Smooth muscle cell (in vitro differentiated cells): ENCODE results near the gene KIR3DL3. TPM values are rescaled to one million over a fixed set of nuclear protein-coding genes. Genes with fewer than 3 reads are reported as not detected.
"Not testable (repeated sequence)": the region's sequence is repeated elsewhere in the genome, so short reads cannot be mapped to it uniquely, and the experiment has no call there.

Experiments used
- DNase-seq: peaks from one replicate; lab custom pipeline; 2025; ENCODE audit not compliant: unreplicated experiment; lab: John Stamatoyannopoulos, UW
- H2AFZ ChIP-seq: fragments of 200-600 bp; sonication (generic); 2 replicates; pipeline ENCODE4 v1.6.0; 2016; ENCODE audit warnings: antibody characterized with exemption, low read depth, mild to moderate bottlenecking
- H3F3A ChIP-seq: fragments of 200-600 bp; sonication (generic); 2 replicates; pipeline ENCODE4 v1.6.0; 2017; ENCODE audit warnings: antibody characterized with exemption, low read depth
- H3K27ac ChIP-seq: fragments of 200-600 bp; sonication (generic); 2 replicates; pipeline ENCODE4 v1.5.1; 2016; ENCODE audit warnings: low read depth, mild to moderate bottlenecking
- H3K27me3 ChIP-seq: fragments of 200-600 bp; sonication (generic); 2 replicates; pipeline ENCODE4 v1.6.1; 2016; ENCODE audit warnings: low read depth, mild to moderate bottlenecking
- H3K36me3 ChIP-seq: fragments of 200-600 bp; sonication (generic); 2 replicates; pipeline ENCODE4 v1.5.1; 2016; ENCODE audit warnings: low read depth
- H3K4me1 ChIP-seq: fragments of 200-600 bp; sonication (generic); 2 replicates; pipeline ENCODE4 v1.5.1; 2016; ENCODE audit warnings: low read depth
- H3K4me2 ChIP-seq: fragments of 200-600 bp; sonication (generic); 2 replicates; pipeline ENCODE4 v1.6.0; 2016; ENCODE audit warnings: mild to moderate bottlenecking
- H3K4me3 ChIP-seq: fragments of 200-600 bp; sonication (generic); 2 replicates; pipeline ENCODE4 v1.5.1; 2016; ENCODE audit warnings: mild to moderate bottlenecking
- H3K79me2 ChIP-seq: fragments of 200-600 bp; sonication (generic); 2 replicates; pipeline ENCODE4 v1.6.0; 2016; ENCODE audit warnings: low read depth, mild to moderate bottlenecking
- H3K9ac ChIP-seq: fragments of 200-600 bp; sonication (generic); 2 replicates; pipeline ENCODE4 v1.6.0; 2016; ENCODE audit warnings: low read depth
- H3K9me3 ChIP-seq: fragments of 200-600 bp; sonication (generic); replicated peaks from 2 replicates; pipeline ENCODE4 v1.5.1; 2016; ENCODE audit warnings: low read depth
- H4K20me1 ChIP-seq: fragments of 200-600 bp; sonication (generic); 2 replicates; pipeline ENCODE4 v1.6.0; 2016; ENCODE audit warnings: low read depth
- WGBS: methylation state at CpG from one replicate; pipeline ENCODE4 v1.1.7; 2016; ENCODE audit warnings: low lambda C conversion rate; 5-methylcytosine and 5-hydroxymethylcytosine counted together
- polyA plus RNA-seq: library from polyadenylated mRNA; unstranded; fragments of >200 nt; fragmentation: Nextera tagmentation; extraction: Ambion mirVana; gene quantifications from 2 replicates; pipeline ENCODE4 v1.2.1, GENCODE V29; 2016
- total RNA-seq: library from RNA; depleted of rRNA; stranded (reverse); fragments of >200 nt; gene quantifications from 2 replicates; pipeline ENCODE4 v1.2.3, GENCODE V29; 2014

Gene KIR3DL3
- total and polyA plus RNA-seq, 2 experiments from 2014 or later = not detected

GRCh38 chr19:54764219-54764618, 40.0 kb downstream of the KIR3DL3 start:
- not testable (repeated sequence) for H3K79me2 ChIP-seq, H3K27me3 ChIP-seq, H3K4me2 ChIP-seq, H3K4me1 ChIP-seq, DNase-seq, H3K4me3 ChIP-seq, H2AFZ ChIP-seq, H3K36me3 ChIP-seq, H3K9me3 ChIP-seq, H3K27ac ChIP-seq, H3F3A ChIP-seq, H4K20me1 ChIP-seq, H3K9ac ChIP-seq
- 61% methylated on average over 8 of the region's 8 CpGs for WGBS

- not testable (repeated sequence) for H3K36me3 ChIP-seq, H2AFZ ChIP-seq, H3K4me2 ChIP-seq, H3K4me1 ChIP-seq, H3K9ac ChIP-seq, H3K27ac ChIP-seq, H3F3A ChIP-seq, H3K79me2 ChIP-seq, H3K9me3 ChIP-seq, DNase-seq, H3K4me3 ChIP-seq, H4K20me1 ChIP-seq, H3K27me3 ChIP-seq
- WGBS = 58% methylated on average over 4 of the region's 4 CpGs
Measured at GRCh38 chr19:54766464-54766863, 42.2 kb downstream of the KIR3DL3 start.

GRCh38 chr19:54769646-54770045, 45.4 kb downstream of the KIR3DL3 start, which contains the start of gene KIR2DL1:
Gene KIR2DL1, plus strand, starts transcription at chr19:54769793. Its CDS starts 58 bp downstream, at chr19:54769851.
- H3K27ac ChIP-seq, H3K79me2 ChIP-seq, H3K9ac ChIP-seq, H3F3A ChIP-seq, H4K20me1 ChIP-seq, H3K4me1 ChIP-seq, H3K36me3 ChIP-seq, H3K4me2 ChIP-seq, DNase-seq, H2AFZ ChIP-seq, H3K4me3 ChIP-seq, H3K27me3 ChIP-seq: not testable (repeated sequence)
- WGBS = 87% methylated on average over 15 of the region's 15 CpGs
- peaks cover 14% of the 10 kb centered on the region for H3K9me3 ChIP-seq

GRCh38 chr19:54770511-54770910, 46.3 kb downstream of the KIR3DL3 start:
- H2AFZ ChIP-seq, H3K27me3 ChIP-seq, H3K36me3 ChIP-seq, H3F3A ChIP-seq, H4K20me1 ChIP-seq, DNase-seq, H3K27ac ChIP-seq, H3K4me2 ChIP-seq, H3K79me2 ChIP-seq, H3K9ac ChIP-seq, H3K4me3 ChIP-seq, H3K4me1 ChIP-seq: not testable (repeated sequence)
- 76% methylated on average over 4 of the region's 4 CpGs for WGBS
- peaks cover 14% of the 10 kb centered on the region for H3K9me3 ChIP-seq

- H3K4me1 ChIP-seq, H3K36me3 ChIP-seq, H3K4me2 ChIP-seq, H3K27ac ChIP-seq, H3K4me3 ChIP-seq, DNase-seq, H2AFZ ChIP-seq, H3K9ac ChIP-seq, H3F3A ChIP-seq, H3K79me2 ChIP-seq, H3K27me3 ChIP-seq, H4K20me1 ChIP-seq: not testable (repeated sequence)
- 74% methylated on average over 14 of the region's 15 CpGs for WGBS
- H3K9me3 ChIP-seq = peaks cover 14% of the 10 kb centered on the region
Measured at GRCh38 chr19:54771018-54771960, 47.0 kb downstream of the KIR3DL3 start.

- DNase-seq, H3K4me2 ChIP-seq, H3K36me3 ChIP-seq, H4K20me1 ChIP-seq, H3K79me2 ChIP-seq, H3K4me3 ChIP-seq, H3K4me1 ChIP-seq, H3K27me3 ChIP-seq, H3K9ac ChIP-seq, H3K27ac ChIP-seq, H2AFZ ChIP-seq, H3F3A ChIP-seq: not testable (repeated sequence)
- H3K9me3 ChIP-seq = peaks cover 14% of the 10 kb centered on the region
- 14% methylated on average over 2 of the region's 2 CpGs for WGBS
Measured at GRCh38 chr19:54772666-54773065, 48.4 kb downstream of the KIR3DL3 start.

GRCh38 chr19:54775095-54775815, 51.0 kb downstream of the KIR3DL3 start:
- H3K4me1 ChIP-seq, H3K4me3 ChIP-seq, H3K27me3 ChIP-seq, DNase-seq, H4K20me1 ChIP-seq, H3K4me2 ChIP-seq, H3K27ac ChIP-seq, H3K36me3 ChIP-seq, H2AFZ ChIP-seq, H3K79me2 ChIP-seq, H3F3A ChIP-seq, H3K9ac ChIP-seq: not testable (repeated sequence)
- 70% methylated on average over 12 of the region's 12 CpGs for WGBS
- peaks cover 14% of the 10 kb centered on the region for H3K9me3 ChIP-seq

GRCh38 chr19:54775830-54776229, 51.6 kb downstream of the KIR3DL3 start:
- not testable (repeated sequence) for H3K9me3 ChIP-seq, H3K36me3 ChIP-seq, H3K27ac ChIP-seq, DNase-seq, H3K79me2 ChIP-seq, H3K9ac ChIP-seq, H3K27me3 ChIP-seq, H4K20me1 ChIP-seq, H2AFZ ChIP-seq, H3K4me2 ChIP-seq, H3K4me1 ChIP-seq, H3F3A ChIP-seq, H3K4me3 ChIP-seq
- 66% methylated on average over 8 of the region's 8 CpGs for WGBS
